ENCODE data around the gene NIPBL.
A peak's percentile ranks its signal among the peaks of the same experiment; 100 is the strongest.

The NIPBL gene

DNA sequence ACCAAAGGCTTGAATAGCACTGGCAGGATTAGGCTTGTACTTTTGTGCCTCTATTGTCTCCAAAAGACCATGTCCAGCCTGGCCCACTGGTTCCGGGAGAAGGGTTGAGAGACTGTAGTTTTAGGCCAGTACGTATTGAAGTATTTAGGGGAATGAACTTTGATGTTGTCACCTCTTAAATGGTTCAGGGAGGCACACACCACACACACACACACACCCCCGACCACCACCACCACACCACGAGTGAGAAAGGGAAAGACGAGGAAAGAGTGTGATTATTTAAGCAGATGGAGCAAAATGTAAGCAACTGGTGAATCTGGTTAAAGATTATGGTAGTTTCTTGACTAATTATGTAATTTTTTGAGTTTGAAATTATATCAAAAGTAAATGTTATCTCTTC is 61.6 kb downstream of the NIPBL start:
- DNase-seq (ENCODE audit: low read depth, low spot score): no peak
- POLR2A ChIA-PET: no interaction called here
- TF ChIP-seq, protein P1, sequence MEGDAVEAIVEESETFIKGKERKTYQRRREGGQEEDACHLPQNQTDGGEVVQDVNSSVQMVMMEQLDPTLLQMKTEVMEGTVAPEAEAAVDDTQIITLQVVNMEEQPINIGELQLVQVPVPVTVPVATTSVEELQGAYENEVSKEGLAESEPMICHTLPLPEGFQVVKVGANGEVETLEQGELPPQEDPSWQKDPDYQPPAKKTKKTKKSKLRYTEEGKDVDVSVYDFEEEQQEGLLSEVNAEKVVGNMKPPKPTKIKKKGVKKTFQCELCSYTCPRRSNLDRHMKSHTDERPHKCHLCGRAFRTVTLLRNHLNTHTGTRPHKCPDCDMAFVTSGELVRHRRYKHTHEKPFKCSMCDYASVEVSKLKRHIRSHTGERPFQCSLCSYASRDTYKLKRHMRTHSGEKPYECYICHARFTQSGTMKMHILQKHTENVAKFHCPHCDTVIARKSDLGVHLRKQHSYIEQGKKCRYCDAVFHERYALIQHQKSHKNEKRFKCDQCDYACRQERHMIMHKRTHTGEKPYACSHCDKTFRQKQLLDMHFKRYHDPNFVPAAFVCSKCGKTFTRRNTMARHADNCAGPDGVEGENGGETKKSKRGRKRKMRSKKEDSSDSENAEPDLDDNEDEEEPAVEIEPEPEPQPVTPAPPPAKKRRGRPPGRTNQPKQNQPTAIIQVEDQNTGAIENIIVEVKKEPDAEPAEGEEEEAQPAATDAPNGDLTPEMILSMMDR (IDR thresholded peaks at IDR 0.05; ENCODE audit: insufficient read depth, low read length, missing control alignments): no peak
- H3K4me3 ChIP-seq (ENCODE audit: low read depth, low read length): no peak overlapping the region
- CTCF ChIA-PET: interaction anchor here (1.0 to 4.7 kb wide), 3 partner anchors 8 to 204 kb away, joined by 3 to 19 read pairs (median 3); no protein-coding TSS in a partner anchor

DNA sequence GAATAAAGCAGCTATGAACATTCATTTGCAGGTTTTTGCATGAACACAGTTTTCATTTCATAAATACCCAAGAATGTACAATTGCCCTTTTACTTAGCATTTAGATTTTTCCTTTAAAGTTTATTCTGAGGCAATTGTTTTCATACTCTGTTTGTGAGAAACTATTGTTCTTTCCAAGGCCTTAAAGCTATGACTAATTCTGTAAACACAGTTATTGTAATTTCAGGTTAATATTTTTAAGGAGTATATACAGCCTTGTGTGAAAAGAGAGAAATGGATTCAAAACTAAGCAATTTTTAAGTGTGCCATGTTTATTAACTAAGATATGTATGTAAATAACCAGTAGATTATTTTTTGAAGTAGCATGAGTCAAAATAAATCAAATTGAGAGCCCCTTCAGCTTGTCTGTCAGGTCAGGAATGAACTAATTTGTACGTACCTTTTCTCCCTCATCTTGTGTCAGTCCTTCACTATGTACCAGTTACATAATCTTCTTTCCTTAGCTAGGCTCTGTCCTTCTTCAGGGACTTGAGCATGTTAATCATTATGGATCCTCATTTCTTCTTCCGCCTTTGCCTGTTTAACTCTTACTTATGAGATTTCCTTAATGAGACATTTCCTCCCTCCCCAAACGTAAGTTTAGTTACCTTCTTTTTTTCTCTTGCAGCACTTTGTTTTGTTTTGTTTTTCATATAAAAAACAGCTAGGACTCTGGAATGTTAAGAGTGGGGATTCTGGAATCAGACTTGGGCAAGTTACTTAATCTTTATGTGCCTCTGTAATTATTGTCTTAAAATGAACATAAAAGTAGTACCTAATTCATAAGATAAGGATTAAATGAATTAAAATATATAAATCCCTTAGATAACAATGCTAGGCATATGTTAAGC is 63.6 kb downstream of the NIPBL start:
- CTCF ChIA-PET: interaction anchor here (1.4 to 2.2 kb wide), 3 partner anchors 64 to 206 kb away, joined by 3 to 9 read pairs (median 4); partner anchors contain the start of gene NIPBL
- no peak for DNase-seq (ENCODE audit: low read depth, low spot score)
- POLR2A ChIA-PET: no interaction called here

DNA sequence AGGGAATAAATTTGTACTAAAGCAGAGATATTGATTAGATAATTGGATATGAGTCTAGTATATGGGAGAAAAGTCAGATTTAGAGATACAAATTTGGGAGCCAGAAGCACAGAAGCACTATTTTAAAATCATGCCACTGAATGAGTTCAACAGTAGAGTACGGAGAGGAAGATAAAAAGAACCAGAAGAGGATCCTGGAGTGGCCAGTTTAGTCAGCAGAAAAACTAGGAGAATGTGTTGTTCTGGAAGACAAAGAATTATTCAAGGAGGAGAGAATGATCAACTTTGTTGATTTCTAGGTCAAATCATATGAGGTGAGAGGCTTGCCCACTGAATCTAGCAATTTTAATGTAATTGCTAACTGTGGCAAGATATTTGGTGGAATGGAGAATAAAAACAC is 67.0 kb downstream of the NIPBL start:
- no peak overlapping the region for H3K4me3 ChIP-seq (ENCODE audit: low read depth, low read length)
- TF ChIP-seq, protein P1 (IDR thresholded peaks at IDR 0.05; ENCODE audit: insufficient read depth, low read length, missing control alignments): no peak
- ChIA-PET CTCF (no interaction called here), POLR2A (no interaction called here)
- DNase-seq (ENCODE audit: low read depth, low spot score): no peak

More for the DNA sequence above, 63.6 kb downstream of the NIPBL start:
- no peak overlapping the region for H3K4me3 ChIP-seq (ENCODE audit: low read depth, low read length)
- TF ChIP-seq, protein P1 (IDR thresholded peaks at IDR 0.05; ENCODE audit: insufficient read depth, low read length, missing control alignments): no peak

DNA sequence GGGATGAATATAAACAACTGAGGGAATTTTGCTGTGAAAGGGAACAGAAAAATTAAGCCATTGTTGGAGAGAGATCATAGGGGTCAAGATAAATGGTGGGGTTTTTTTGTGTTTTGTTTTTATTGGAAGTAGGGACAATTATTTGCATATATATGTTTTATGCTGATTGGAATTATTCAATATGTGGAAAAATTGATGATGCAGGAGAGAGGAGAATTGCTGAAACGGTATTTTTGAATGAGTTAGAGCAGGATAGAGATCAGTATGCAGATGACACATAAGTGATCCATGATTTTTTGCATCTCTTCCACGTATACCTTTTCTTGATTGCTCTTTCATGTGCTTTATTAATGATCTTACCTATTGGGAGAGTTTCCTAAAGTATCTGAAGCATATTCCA is 67.5 kb downstream of the NIPBL start:
- CTCF ChIA-PET: interaction anchor here (0.6 to 4.2 kb wide), 6 partner anchors 11 to 214 kb away, joined by 3 to 46 read pairs (median 3); partner anchors contain the start of gene NIPBL
- POLR2A ChIA-PET: interaction anchor here (0.9 kb wide), 1 partner anchor 67 kb away, joined by 3 read pairs; the partner anchor contains the start of gene NIPBL

DNA sequence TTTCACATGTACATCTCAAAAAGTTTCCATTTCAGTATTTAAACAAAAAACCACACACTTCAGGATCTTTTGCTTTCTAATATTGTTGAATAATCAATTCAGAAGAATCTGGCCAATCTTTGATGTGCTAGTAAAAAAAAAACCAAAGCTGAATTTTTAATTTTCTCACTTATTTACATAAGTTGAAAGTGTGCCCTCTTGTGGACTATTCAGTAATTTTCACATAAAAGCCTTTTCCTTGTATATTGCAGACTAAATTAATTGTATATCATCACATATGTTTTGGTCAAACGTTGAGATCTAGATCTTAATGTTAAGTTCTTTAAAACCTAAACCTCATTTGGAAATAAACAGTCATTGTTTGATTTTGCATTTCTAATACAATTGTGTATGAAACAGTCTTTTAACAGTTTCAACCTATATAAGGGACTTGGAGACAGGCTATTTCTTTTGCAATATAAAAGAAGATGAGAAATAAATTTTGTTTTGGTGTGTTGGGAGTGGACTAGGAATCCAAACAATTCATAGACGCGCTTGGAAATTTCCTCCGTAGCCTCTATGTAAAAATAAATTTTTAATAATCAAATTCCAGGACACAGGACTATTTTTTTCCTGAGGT is 68.1 kb downstream of the NIPBL start:
- DNase-seq (ENCODE audit: low read depth, low spot score): no peak
- CTCF ChIA-PET: interaction anchor here (0.6 to 4.2 kb wide), 9 partner anchors 8 to 215 kb away, joined by 3 to 46 read pairs (median 5); partner anchors contain the start of gene NIPBL
- POLR2A ChIA-PET: interaction anchor here (0.9 kb wide), 1 partner anchor 68 kb away, joined by 3 read pairs; the partner anchor contains the start of gene NIPBL

More for the DNA sequence above, 67.5 kb downstream of the NIPBL start:
- no peak overlapping the region for H3K4me3 ChIP-seq (ENCODE audit: low read depth, low read length)
- no peak for DNase-seq (ENCODE audit: low read depth, low spot score)
- TF ChIP-seq, protein P1 (IDR thresholded peaks at IDR 0.05; ENCODE audit: insufficient read depth, low read length, missing control alignments): no peak

More for the DNA sequence above, 68.1 kb downstream of the NIPBL start:
- TF ChIP-seq, protein P1 (IDR thresholded peaks at IDR 0.05; ENCODE audit: insufficient read depth, low read length, missing control alignments): peak; percentile 12
- H3K4me3 ChIP-seq (ENCODE audit: low read depth, low read length): no peak overlapping the region
